Kidney epithelial cell (primary cell): ENCODE data around the gene TRA2A. TPM values are rescaled to one million over a fixed set of nuclear protein-coding genes. Genes with fewer than 3 reads are reported as not detected.
A peak's percentile ranks its signal among the peaks of the same experiment; 100 is the strongest.

ENCODE experiments used
- DNase-seq: peaks from one replicate; pipeline ENCODE4 v3.0.0-alpha.2; 2010; ENCODE audit warnings: low read depth
- H3K27me3 ChIP-seq: 2 replicates; pipeline ENCODE4 v1.6.0; 2011; ENCODE audit warnings: low read length; ENCODE audit not compliant: control insufficient read depth, insufficient read depth
- H3K36me3 ChIP-seq: 2 replicates; pipeline ENCODE4 v1.5.1; 2011; ENCODE audit warnings: low read length; ENCODE audit not compliant: control insufficient read depth, insufficient read depth
- H3K4me3 ChIP-seq: 2 replicates; pipeline ENCODE4 v1.5.1; 2011; ENCODE audit warnings: low read depth, mild to moderate bottlenecking, control low read depth, low read length
- total RNA-seq: library from RNA; depleted of rRNA; stranded (reverse); fragments of >200 nt; gene quantifications from 2 replicates; pipeline ENCODE4 v1.2.3, GENCODE V29; 2015
- TF ChIP-seq, protein P1 (sequence below): IDR thresholded peaks from 2 replicates; pipeline ENCODE4 v1.5.1; 2011; ENCODE audit warnings: mild to moderate bottlenecking, moderate library complexity, low read length, control low read depth, inconsistent platforms; ENCODE audit not compliant: insufficient read depth, poor library complexity, severe bottlenecking

TRA2A gene
- total RNA-seq, 1 donor from 2014 or later, result 36.9 TPM

DNA sequence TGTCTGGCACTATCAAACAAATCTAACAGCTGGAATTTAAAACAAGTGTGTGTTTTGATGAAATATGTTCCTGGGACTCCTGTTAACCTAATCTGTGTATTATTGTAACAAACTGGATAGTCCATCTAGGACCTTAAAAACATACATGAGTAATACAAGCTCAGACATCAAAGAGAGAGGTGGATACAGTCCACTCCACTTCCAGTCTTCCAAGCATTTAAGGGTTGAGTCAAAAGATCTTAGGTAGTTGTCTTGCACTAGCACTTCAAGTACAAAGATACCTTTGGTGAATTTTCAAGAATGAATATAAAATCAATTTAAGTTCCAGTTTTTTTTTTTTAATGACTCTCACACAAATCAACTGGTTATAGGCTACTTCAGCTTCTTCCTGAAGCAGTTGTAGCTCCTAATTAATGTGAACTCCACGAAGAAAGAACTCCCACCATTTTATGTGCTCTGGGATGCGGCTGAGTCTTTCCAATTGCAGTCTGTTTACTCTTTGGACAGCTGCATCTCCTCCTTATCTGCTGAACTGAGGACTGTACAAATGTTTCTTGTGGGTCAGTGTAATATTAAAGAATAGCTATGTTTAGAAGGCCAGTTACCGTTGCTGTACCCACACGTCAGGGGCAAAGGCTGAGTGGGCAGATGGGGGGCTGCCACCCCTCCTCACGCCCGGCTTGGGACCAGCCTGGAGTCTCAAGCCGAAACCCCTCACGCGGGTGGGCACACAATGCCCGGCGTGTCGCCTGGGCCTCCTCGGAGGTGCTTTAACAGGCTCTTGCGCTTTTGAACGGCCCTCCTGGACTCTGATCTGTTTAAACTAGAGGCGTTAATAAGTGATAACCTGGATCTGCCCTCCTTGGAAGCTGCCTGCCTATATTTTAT, 58.6 kb downstream of the TRA2A start:
- Histone ChIP-seq H3K27me3 (no peaks in the 10 kb centered on the region), H3K4me3 (peak overlapping the region; percentile 74), H3K36me3 (no peaks in the 10 kb centered on the region)
- DNase-seq, result no peak
- TF ChIP-seq, protein P1, sequence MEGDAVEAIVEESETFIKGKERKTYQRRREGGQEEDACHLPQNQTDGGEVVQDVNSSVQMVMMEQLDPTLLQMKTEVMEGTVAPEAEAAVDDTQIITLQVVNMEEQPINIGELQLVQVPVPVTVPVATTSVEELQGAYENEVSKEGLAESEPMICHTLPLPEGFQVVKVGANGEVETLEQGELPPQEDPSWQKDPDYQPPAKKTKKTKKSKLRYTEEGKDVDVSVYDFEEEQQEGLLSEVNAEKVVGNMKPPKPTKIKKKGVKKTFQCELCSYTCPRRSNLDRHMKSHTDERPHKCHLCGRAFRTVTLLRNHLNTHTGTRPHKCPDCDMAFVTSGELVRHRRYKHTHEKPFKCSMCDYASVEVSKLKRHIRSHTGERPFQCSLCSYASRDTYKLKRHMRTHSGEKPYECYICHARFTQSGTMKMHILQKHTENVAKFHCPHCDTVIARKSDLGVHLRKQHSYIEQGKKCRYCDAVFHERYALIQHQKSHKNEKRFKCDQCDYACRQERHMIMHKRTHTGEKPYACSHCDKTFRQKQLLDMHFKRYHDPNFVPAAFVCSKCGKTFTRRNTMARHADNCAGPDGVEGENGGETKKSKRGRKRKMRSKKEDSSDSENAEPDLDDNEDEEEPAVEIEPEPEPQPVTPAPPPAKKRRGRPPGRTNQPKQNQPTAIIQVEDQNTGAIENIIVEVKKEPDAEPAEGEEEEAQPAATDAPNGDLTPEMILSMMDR, result no peak

- H3K27me3 ChIP-seq, result no peaks in the 10 kb centered on the region
- no peak for DNase-seq
Observed at GRCh38 chr7:23472556-23472955, 59.2 kb downstream of the TRA2A start.

DNA sequence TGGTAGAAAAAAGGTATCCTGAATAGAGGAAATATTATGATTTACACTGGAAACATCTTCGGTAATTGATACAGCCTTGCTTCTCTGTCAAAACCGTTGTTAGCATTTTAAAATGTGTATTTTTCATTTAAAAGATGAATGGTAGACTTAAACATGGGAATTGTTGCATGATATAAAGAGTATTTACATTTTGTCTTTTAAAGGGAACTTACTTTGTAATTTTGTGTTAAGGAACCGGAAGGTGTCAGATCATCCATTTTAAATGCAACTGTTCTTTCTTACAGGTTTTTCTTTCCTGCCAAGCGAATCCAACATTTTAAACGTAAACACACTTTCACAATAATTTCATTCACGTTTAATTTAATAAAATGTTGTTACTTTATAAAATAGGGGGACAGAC, 59.7 kb downstream of the TRA2A start:
- H3K27me3 ChIP-seq, result no peaks in the 10 kb centered on the region
- H3K36me3 ChIP-seq, result no peaks in the 10 kb centered on the region
- DNase-seq, result no peak
- peak overlapping the region; percentile 4 for H3K4me3 ChIP-seq
- TF ChIP-seq, protein P1, result no peak

More at GRCh38 chr7:23472556-23472955, 59.2 kb downstream of the TRA2A start:
- TF ChIP-seq, protein P1, result no peak
- H3K36me3 ChIP-seq, result no peaks in the 10 kb centered on the region
- no peak overlapping the region for H3K4me3 ChIP-seq

DNA sequence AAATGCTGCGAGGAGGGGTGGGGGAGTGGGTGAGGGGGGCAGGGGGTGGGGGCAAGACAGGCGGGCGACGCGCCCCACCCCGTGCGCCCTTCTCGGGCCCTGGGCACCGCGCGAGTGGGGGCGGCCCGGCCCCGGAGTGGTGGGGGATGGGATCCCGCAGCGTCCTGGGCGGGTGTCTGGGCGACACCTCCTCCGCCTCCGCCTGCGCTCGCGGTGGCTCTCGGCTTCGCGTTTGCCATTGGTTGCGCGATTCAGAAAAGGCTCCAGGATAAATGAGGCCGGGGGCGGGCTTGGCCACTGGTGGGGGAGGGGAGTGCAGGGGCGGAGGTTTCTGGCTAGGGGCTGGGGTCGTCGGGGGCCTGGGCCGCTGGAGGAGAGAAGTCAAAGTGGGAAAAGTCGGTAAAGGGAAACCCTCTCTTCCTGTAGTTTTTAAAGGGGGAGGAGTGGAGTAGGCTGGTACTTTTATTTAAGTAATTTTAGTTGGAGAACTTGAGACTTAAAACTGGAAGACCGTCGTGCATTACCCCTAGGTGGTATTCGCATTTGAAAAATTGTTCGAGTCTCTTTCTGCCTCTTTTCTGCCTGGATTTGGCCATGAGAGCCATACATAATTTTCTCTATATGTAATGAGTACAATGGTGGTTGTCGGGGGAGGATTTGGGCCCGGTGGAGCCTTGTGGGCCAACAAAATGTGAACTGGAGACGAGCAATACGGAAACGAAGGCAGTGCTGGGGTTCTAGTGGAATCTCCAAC, 60.5 kb downstream of the TRA2A start:
- DNase-seq, result no peak
- TF ChIP-seq, protein P1, result no peak
- Histone ChIP-seq H3K27me3 (no peaks in the 10 kb centered on the region), H3K4me3 (peak overlapping the region; percentile 91), H3K36me3 (no peaks in the 10 kb centered on the region)

- peak; percentile 85 for DNase-seq
- TF ChIP-seq, protein P1, result no peak
- Histone ChIP-seq H3K36me3 (no peaks in the 10 kb centered on the region), H3K4me3 (peak within 1 kb of the TSS; percentile 91), H3K27me3 (no peaks in the 10 kb centered on the region)
Observed at GRCh38 chr7:23470330-23471105, 61.3 kb downstream of the TRA2A start, which contains the start of gene IGF2BP3. Gene IGF2BP3 (minus strand): TSS chr7:23470491. CDS start chr7:23470110, 381 bp downstream.
